Loucy (cell line): ENCODE measurements around the gene KCNQ5.

Experiments used
- H2AFZ ChIP-seq: fragments of 200-600 bp; sonication (generic); 2 replicates; pipeline ENCODE4 v1.6.0; 2016; ENCODE audit warnings: antibody characterized with exemption, mild to moderate bottlenecking, low read length, moderate library complexity
- H3F3A ChIP-seq: fragments of 200-600 bp; 2 replicates; pipeline ENCODE4 v1.6.0; 2016; ENCODE audit warnings: antibody characterized with exemption, low read depth, mild to moderate bottlenecking
- H3K27me3 ChIP-seq: fragments of 200-600 bp; sonication (generic); 2 replicates; pipeline ENCODE4 v1.6.1; 2014; ENCODE audit warnings: low read length, mild to moderate bottlenecking; ENCODE audit not compliant: insufficient read depth, poor library complexity, severe bottlenecking
- H3K36me3 ChIP-seq: fragments of 200-600 bp; sonication (generic); 2 replicates; pipeline ENCODE4 v1.6.1; 2016; ENCODE audit warnings: low read length; ENCODE audit not compliant: insufficient read depth
- H3K4me1 ChIP-seq: fragments of 200-600 bp; sonication (generic); 2 replicates; pipeline ENCODE4 v1.5.1; 2014; ENCODE audit warnings: low read length, mild to moderate bottlenecking; ENCODE audit not compliant: insufficient read depth, poor library complexity, severe bottlenecking
- H3K4me2 ChIP-seq: fragments of 200-600 bp; sonication (generic); 2 replicates; pipeline ENCODE4 v1.6.0; 2014; ENCODE audit warnings: antibody characterized with exemption, low read length, low read depth, mild to moderate bottlenecking; ENCODE audit not compliant: poor library complexity, severe bottlenecking
- H3K4me3 ChIP-seq: fragments of 200-600 bp; sonication (generic); 2 replicates; pipeline ENCODE4 v1.5.1; 2014; ENCODE audit warnings: low read length, mild to moderate bottlenecking, mixed read lengths; ENCODE audit not compliant: poor library complexity, severe bottlenecking
- H3K79me2 ChIP-seq: fragments of 200-600 bp; sonication (generic); 2 replicates; pipeline ENCODE4 v1.6.1; 2014; ENCODE audit warnings: low read length; ENCODE audit not compliant: insufficient read depth
- H3K9ac ChIP-seq: fragments of 200-600 bp; sonication (generic); 2 replicates; pipeline ENCODE4 v1.6.0; 2014; ENCODE audit warnings: mild to moderate bottlenecking, low read depth, low read length, moderate library complexity; ENCODE audit not compliant: poor library complexity, severe bottlenecking
- H3K9me2 ChIP-seq: fragments of 200-600 bp; sonication (generic); replicated peaks from 2 replicates; pipeline ENCODE4 v1.6.1; 2016; ENCODE audit warnings: low read depth, low read length, mixed read lengths
- H3K9me3 ChIP-seq: fragments of 200-600 bp; sonication (generic); 2 replicates; pipeline ENCODE4 v1.6.1; 2014; ENCODE audit warnings: mild to moderate bottlenecking, antibody characterized with exemption, low read length, low read depth; ENCODE audit not compliant: insufficient read depth
- H4K20me1 ChIP-seq: fragments of 200-600 bp; sonication (generic); 2 replicates; pipeline ENCODE4 v1.6.0; 2014; ENCODE audit warnings: antibody characterized with exemption, low read length, mild to moderate bottlenecking; ENCODE audit not compliant: insufficient read depth, poor library complexity, severe bottlenecking
- EZH2phosphoT487 ChIP-seq: fragments of 200-600 bp; IDR thresholded peaks from 2 replicates; pipeline ENCODE4 v1.6.1; 2018; ENCODE audit warnings: antibody characterized with exemption, mild to moderate bottlenecking, moderate library complexity, borderline replicate concordance
- TF ChIP-seq, protein P1 (sequence below): fragments of 200-600 bp; sonication (generic); conservative IDR thresholded peaks from 2 replicates; pipeline ENCODE4 v1.5.1; 2014; ENCODE audit warnings: mild to moderate bottlenecking, antibody characterized with exemption, low read length

The KCNQ5 gene

DNA sequence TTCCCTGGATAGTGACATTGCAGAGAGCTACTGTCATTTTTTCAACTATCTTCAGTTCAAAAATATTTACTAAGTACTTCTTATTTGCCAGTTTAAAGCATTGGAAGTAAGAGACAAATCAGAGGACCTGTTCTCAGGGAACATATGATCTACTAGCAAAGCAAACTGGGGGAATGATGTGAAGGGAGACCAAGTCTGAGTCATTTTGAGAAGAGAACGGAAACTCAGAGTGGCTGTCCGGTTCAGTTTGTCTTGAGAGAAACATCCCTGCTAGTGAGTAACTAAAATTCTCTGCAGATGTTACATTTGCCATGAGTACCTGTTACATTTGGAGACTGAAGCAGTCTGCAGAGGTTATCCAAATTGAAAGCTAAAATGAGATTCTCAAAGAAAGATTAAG lies 118.3 kb downstream of the KCNQ5 start:
- no peak overlapping the region for H3K9ac ChIP-seq
- no peaks in the 10 kb centered on the region for H3K4me1 ChIP-seq
- no peaks in the 10 kb centered on the region for H4K20me1 ChIP-seq
- H3K9me3 ChIP-seq: no peaks in the 10 kb centered on the region
- TF ChIP-seq, protein P1, sequence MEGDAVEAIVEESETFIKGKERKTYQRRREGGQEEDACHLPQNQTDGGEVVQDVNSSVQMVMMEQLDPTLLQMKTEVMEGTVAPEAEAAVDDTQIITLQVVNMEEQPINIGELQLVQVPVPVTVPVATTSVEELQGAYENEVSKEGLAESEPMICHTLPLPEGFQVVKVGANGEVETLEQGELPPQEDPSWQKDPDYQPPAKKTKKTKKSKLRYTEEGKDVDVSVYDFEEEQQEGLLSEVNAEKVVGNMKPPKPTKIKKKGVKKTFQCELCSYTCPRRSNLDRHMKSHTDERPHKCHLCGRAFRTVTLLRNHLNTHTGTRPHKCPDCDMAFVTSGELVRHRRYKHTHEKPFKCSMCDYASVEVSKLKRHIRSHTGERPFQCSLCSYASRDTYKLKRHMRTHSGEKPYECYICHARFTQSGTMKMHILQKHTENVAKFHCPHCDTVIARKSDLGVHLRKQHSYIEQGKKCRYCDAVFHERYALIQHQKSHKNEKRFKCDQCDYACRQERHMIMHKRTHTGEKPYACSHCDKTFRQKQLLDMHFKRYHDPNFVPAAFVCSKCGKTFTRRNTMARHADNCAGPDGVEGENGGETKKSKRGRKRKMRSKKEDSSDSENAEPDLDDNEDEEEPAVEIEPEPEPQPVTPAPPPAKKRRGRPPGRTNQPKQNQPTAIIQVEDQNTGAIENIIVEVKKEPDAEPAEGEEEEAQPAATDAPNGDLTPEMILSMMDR: no peak
- no peak for TF ChIP-seq EZH2phosphoT487
- no peak overlapping the region for H3K4me3 ChIP-seq
- H2AFZ ChIP-seq: no peak overlapping the region
- H3K27me3 ChIP-seq: no peaks in the 10 kb centered on the region
- no peaks in the 10 kb centered on the region for H3K36me3 ChIP-seq
- H3K79me2 ChIP-seq: no peaks in the 10 kb centered on the region
- H3K9me2 ChIP-seq: no peaks in the 10 kb centered on the region; the same call in 1 of the 2 replicates
- no peaks in the 10 kb centered on the region for H3F3A ChIP-seq
- H3K4me2 ChIP-seq: no peak overlapping the region

- TF ChIP-seq, protein P1: no peak
- no peak for TF ChIP-seq EZH2phosphoT487
- Histone ChIP-seq H3K4me3 (no peak overlapping the region), H2AFZ (no peak overlapping the region), H3K79me2 (no peaks in the 10 kb centered on the region), H3K4me2 (no peak overlapping the region), H3K36me3 (no peaks in the 10 kb centered on the region), H3K9ac (no peak overlapping the region), H3K9me3 (no peaks in the 10 kb centered on the region), H3K27me3 (no peaks in the 10 kb centered on the region), H3K9me2 (no peaks in the 10 kb centered on the region; the same call in 1 of the 2 replicates), H3K4me1 (no peaks in the 10 kb centered on the region), H4K20me1 (no peaks in the 10 kb centered on the region), H3F3A (no peaks in the 10 kb centered on the region)
Observed at GRCh38 chr6:72741083-72741482, 119.2 kb downstream of the KCNQ5 start.

GRCh38 chr6:72742001-72742673 lies 120.3 kb downstream of the KCNQ5 start:
- H3K4me3 ChIP-seq: no peak overlapping the region
- no peaks in the 10 kb centered on the region for H3F3A ChIP-seq
- H4K20me1 ChIP-seq: no peaks in the 10 kb centered on the region
- no peaks in the 10 kb centered on the region for H3K9me3 ChIP-seq
- H3K79me2 ChIP-seq: no peaks in the 10 kb centered on the region
- no peaks in the 10 kb centered on the region for H3K4me1 ChIP-seq
- no peaks in the 10 kb centered on the region; the same call in 1 of the 2 replicates for H3K9me2 ChIP-seq
- TF ChIP-seq EZH2phosphoT487: no peak
- TF ChIP-seq, protein P1: no peak
- H3K9ac ChIP-seq: no peak overlapping the region
- H3K36me3 ChIP-seq: no peaks in the 10 kb centered on the region
- no peak overlapping the region for H2AFZ ChIP-seq
- no peaks in the 10 kb centered on the region for H3K27me3 ChIP-seq
- H3K4me2 ChIP-seq: no peak overlapping the region
